ENCODE data around the gene LRMDA.

GRCh38 chr10:76072384-76072783 lies 641.0 kb downstream of the LRMDA start:
- no peak for TF ChIP-seq SIN3A (IDR thresholded peaks at IDR 0.05; ENCODE audit: low read depth)
- no peak for TF ChIP-seq ZNF274 (IDR thresholded peaks at IDR 0.05; ENCODE audit: low read depth, low read length)
- TF ChIP-seq CTCF (IDR thresholded peaks at IDR 0.05 in 2 of 3, conservative IDR thresholded peaks at IDR 0.05 in 1 of 3; ENCODE audit: borderline replicate concordance in 1 of 3, insufficient read depth in 1 of 3, low read depth in 2 of 3, low read length in 2 of 3): no peak
- no peak for TF ChIP-seq POLR2AphosphoS5 (IDR thresholded peaks at IDR 0.05; ENCODE audit: low read depth, low read length)
- TF ChIP-seq ZBTB33 (IDR thresholded peaks at IDR 0.05; ENCODE audit: extremely low read depth, insufficient replicate concordance, low read length): no peak
- TF ChIP-seq EZH2phosphoT487 (IDR thresholded peaks at IDR 0.05; ENCODE audit: borderline replicate concordance): no peak
- no peak for TF ChIP-seq FOSL1 (IDR thresholded peaks at IDR 0.05; ENCODE audit: low read depth)
- TF ChIP-seq CEBPB (IDR thresholded peaks at IDR 0.05; ENCODE audit: low read depth): no peak
- TF ChIP-seq EZH2 (IDR thresholded peaks at IDR 0.05): no peak

Data from HCT116 (cell line).